ENCODE data around the gene HEMK1. TPM values are rescaled to one million over a fixed set of nuclear protein-coding genes. Genes with fewer than 3 reads are reported as not detected.

The HEMK1 gene
- total RNA-seq, 1 experiment from 2014 or later = 12.5 TPM

DNA sequence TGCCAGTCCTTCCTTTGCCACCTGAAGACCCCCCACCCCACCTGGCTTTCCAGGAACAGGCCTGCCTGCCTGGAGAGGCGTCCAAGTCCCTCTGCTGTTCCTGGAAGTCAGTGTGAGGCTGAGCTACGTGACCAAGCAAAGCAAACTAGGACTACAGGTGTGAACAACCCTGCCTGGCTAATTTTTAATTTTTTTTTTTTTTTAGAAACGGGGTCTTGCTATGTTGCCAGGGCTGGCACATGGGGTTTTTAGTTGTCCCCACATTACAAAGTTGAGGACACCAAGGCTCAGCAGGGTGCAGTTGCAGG lies 17.4 kb downstream of the HEMK1 start:
- no peak overlapping the region for H2BK5ac ChIP-seq (ENCODE audit: insufficient read length, low read length)
- H2BK120ac ChIP-seq (ENCODE audit: low read depth, low read length, poor library complexity, severe bottlenecking) = no peak overlapping the region
- H2BK15ac ChIP-seq (ENCODE audit: low read depth, low read length) = no peak overlapping the region
- Mint-ChIP-seq H3K9me3 (no peaks in the 10 kb centered on the region), H3K27ac (no peak overlapping the region), H3K4me1 (peaks cover 0 to 3% of the 10 kb centered on the region in 2 experiments; a peak in 2 of 4 replicates), H3K27me3 (ENCODE audit: low read depth) (peaks cover 10% of the 10 kb centered on the region), H3K4me3 (no peak overlapping the region), H3K36me3 (ENCODE audit: insufficient read depth in 1 of 3, low read depth in 3 of 3) (peaks cover 0 to 7% (median 4%) of the 10 kb centered on the region in 3 experiments; a peak in 3 of 7 replicates)
- H3K9me3 ChIP-seq (ENCODE audit: control insufficient read depth, low read depth, low read length) = no peaks in the 10 kb centered on the region
- H3K14ac ChIP-seq (ENCODE audit: insufficient read depth, low read length) = no peak overlapping the region
- no peak overlapping the region for H4K8ac ChIP-seq (replicated peaks; ENCODE audit: insufficient read length, low read depth, low read length)
- no peak overlapping the region for H3K23ac ChIP-seq (ENCODE audit: insufficient read length, low read depth, low read length)
- no peak overlapping the region for H3K27ac ChIP-seq (ENCODE audit: insufficient read length, low read depth, low read length)
- no peak overlapping the region for H3K56ac ChIP-seq (ENCODE audit: insufficient read length, low read depth, low read length)
- no peak overlapping the region for H2BK12ac ChIP-seq (ENCODE audit: insufficient read length, low read depth, low read length)
- H4K20me1 ChIP-seq (ENCODE audit: control insufficient read depth, insufficient read depth, insufficient read length) = no peaks in the 10 kb centered on the region
- H3K4ac ChIP-seq (ENCODE audit: low read depth, low read length) = no peak overlapping the region
- H3K4me1 ChIP-seq (ENCODE audit: insufficient read depth, low read length) = no peaks in the 10 kb centered on the region
- no peak overlapping the region for H3T11ph ChIP-seq (ENCODE audit: low read length)
- no peak overlapping the region for H4K5ac ChIP-seq (ENCODE audit: insufficient read length, low read depth, low read length)
- no peak overlapping the region for H2AFZ ChIP-seq (ENCODE audit: low read length)
- no peaks in the 10 kb centered on the region for H3K79me1 ChIP-seq (ENCODE audit: insufficient read depth, low read depth, low read length, poor library complexity, severe bottlenecking)
- H3K9ac ChIP-seq (ENCODE audit: extremely low read depth, insufficient read length, low read length) = no peak overlapping the region
- H2AK5ac ChIP-seq (ENCODE audit: insufficient read length, low read length) = no peak overlapping the region
- no peak for DNase-seq
- TF ChIP-seq, protein P1, sequence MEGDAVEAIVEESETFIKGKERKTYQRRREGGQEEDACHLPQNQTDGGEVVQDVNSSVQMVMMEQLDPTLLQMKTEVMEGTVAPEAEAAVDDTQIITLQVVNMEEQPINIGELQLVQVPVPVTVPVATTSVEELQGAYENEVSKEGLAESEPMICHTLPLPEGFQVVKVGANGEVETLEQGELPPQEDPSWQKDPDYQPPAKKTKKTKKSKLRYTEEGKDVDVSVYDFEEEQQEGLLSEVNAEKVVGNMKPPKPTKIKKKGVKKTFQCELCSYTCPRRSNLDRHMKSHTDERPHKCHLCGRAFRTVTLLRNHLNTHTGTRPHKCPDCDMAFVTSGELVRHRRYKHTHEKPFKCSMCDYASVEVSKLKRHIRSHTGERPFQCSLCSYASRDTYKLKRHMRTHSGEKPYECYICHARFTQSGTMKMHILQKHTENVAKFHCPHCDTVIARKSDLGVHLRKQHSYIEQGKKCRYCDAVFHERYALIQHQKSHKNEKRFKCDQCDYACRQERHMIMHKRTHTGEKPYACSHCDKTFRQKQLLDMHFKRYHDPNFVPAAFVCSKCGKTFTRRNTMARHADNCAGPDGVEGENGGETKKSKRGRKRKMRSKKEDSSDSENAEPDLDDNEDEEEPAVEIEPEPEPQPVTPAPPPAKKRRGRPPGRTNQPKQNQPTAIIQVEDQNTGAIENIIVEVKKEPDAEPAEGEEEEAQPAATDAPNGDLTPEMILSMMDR (conservative IDR thresholded peaks at IDR 0.05) = no peak
- H4K91ac ChIP-seq (ENCODE audit: insufficient read length, low read depth, low read length) = no peak overlapping the region
- no peaks in the 10 kb centered on the region for H3K23me2 ChIP-seq (ENCODE audit: insufficient read length, low read depth, low read length, poor library complexity, severe bottlenecking)
- H2BK20ac ChIP-seq (ENCODE audit: low read depth, low read length, poor library complexity, severe bottlenecking) = no peak overlapping the region
- no peaks in the 10 kb centered on the region for H3K79me2 ChIP-seq (ENCODE audit: insufficient read depth, low read length)
- WGBS (ENCODE audit: extremely low coverage, insufficient read length, low lambda C conversion rate) = no CpG with 5 or more reads among the region's 3 CpGs
- H3K18ac ChIP-seq (ENCODE audit: insufficient read length, low read depth, low read length) = no peak overlapping the region
- no peak overlapping the region for H3K4me2 ChIP-seq (ENCODE audit: insufficient read depth, insufficient read length, low read length)
- no peaks in the 10 kb centered on the region for H3K27me3 ChIP-seq (ENCODE audit: insufficient read depth, low read length)

Measured in H9 (cell line).